22Rv1 (cell line): ENCODE data around the gene PLSCR1.

Experiments used
- H3K27ac ChIP-seq: fragments of 450-650 bp; 2 replicates; pipeline ENCODE4 v1.5.1; 2017
- CTCF ChIP-seq: fragments of 450-650 bp; IDR thresholded peaks from 2 replicates; pipeline ENCODE4 v1.5.1; 2017; ENCODE audit warnings: mild to moderate bottlenecking
- ZFX ChIP-seq: fragments of 450-650 bp; IDR thresholded peaks from 2 replicates; pipeline ENCODE4 v1.6.1; 2017; ENCODE audit warnings: antibody characterized with exemption, borderline replicate concordance

The PLSCR1 gene

GRCh38 chr3:146544002-146544928, at the start of gene PLSCR1:
Gene PLSCR1 (minus strand): TSS chr3:146544607. CDS start chr3:146536552, 8,055 bp downstream.
- TF ChIP-seq CTCF (no peak), ZFX (no peak)
- peak within 1 kb of the TSS; percentile 62 for H3K27ac ChIP-seq

GRCh38 chr3:146593776-146594175, 49.4 kb upstream of the PLSCR1 start:
- TF ChIP-seq CTCF, result no peak
- no peak for TF ChIP-seq ZFX
- H3K27ac ChIP-seq, result no peak overlapping the region

GRCh38 chr3:146590521-146590920, 46.1 kb upstream of the PLSCR1 start:
- H3K27ac ChIP-seq, result no peak overlapping the region
- TF ChIP-seq CTCF (no peak), ZFX (no peak)

GRCh38 chr3:146589899-146590508, 45.6 kb upstream of the PLSCR1 start:
- no peak for TF ChIP-seq ZFX
- TF ChIP-seq CTCF, result peak; percentile 83
- no peak overlapping the region for H3K27ac ChIP-seq

- TF ChIP-seq ZFX, result no peak
- TF ChIP-seq CTCF, result no peak
Measured at GRCh38 chr3:146585156-146585555, 40.7 kb upstream of the PLSCR1 start.

GRCh38 chr3:146581951-146582467, 37.6 kb upstream of the PLSCR1 start:
- TF ChIP-seq ZFX (no peak), CTCF (no peak)
- H3K27ac ChIP-seq, result no peak overlapping the region

More at GRCh38 chr3:146585156-146585555, 40.7 kb upstream of the PLSCR1 start:
- H3K27ac ChIP-seq, result no peak overlapping the region
